Activated T-helper 9 cell treated with anti-CD3 and anti-CD28 coated beads, Interleukin-2, amount 50 U/mL, for 16 hours (primary cell): Measurements from ENCODE around the gene IFT122.

Experiments used
- DNase-seq: peaks from one replicate; pipeline ENCODE4 v3.0.0-alpha.2; 2020; ENCODE audit warnings: low read depth

Gene IFT122

DNA sequence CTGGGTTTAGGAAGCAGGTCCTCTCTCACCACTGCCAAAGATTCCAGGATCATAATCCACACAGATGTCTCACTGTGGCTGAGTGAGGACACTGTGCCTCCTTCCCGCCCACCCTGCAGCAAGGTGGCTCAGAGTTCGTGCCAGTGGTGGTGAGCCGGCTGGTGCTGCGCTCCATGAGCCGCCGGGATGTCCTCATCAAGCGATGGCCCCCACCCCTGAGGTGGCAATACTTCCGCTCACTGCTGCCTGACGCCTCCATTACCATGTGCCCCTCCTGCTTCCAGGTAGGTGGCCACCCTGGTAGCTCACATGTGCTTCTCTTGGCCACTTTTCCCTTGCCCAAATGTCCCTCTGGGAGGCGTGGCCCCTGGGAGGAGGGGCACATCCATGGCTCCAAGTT is 79.4 kb downstream of the IFT122 start:
- no peak for DNase-seq

DNA sequence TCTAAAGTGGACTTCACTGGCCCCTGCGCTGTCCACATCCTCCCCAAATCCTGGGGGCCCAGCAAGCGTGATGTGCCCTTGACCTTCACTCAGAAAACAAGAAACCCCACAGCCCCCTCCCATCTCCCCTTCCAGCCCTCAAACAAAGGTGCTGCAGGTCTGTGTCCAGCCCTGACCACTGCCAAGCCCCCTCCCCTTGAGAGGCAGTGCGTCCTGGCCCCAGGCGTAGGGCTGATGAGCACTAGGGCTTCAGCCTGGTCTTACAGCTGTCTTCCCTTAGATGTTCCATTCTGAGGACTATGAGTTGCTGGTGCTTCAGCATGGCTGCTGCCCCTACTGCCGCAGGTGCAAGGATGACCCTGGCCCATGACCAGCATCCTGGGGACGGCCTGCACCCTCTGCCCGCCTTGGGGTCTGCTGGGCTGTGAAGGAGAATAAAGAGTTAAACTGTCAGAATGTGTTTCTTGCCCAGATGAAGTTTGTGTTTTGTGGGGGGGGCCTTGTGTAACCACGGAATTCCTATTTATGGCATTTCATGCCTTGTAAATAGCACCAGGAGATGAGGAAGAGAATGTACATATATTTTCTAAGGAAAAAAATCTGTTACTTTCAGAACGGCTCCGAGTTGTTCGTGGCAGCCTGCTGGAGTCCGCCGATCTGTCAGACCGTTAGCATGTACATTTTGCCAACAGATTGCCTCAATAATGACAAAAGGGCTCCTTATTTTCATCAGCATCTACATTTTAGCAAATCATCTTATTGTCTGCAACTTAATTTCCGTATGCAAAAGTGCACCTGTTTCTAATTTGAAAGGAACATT is 80.1 kb downstream of the IFT122 start:
- DNase-seq = no peak

DNA sequence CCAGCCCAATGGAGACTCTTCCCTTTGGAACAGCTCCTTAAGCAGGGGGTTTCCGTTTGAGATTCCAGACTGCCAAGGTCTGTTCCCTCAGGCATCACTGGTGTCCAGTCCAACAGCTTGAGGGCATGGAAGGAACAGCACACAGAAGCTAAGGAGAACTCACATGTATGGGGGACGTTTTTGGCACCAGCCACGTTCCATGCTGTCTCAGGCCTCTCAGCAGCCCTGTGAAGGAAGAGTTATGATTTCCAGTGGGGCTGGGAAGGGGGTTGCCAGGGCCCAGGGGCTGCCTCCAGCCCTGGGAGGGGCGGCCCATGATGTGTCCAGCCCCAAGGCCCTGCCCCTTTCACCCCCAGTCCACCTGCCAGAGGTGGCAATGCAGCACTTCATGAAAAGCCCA is 80.9 kb downstream of the IFT122 start:
- no peak for DNase-seq

DNA sequence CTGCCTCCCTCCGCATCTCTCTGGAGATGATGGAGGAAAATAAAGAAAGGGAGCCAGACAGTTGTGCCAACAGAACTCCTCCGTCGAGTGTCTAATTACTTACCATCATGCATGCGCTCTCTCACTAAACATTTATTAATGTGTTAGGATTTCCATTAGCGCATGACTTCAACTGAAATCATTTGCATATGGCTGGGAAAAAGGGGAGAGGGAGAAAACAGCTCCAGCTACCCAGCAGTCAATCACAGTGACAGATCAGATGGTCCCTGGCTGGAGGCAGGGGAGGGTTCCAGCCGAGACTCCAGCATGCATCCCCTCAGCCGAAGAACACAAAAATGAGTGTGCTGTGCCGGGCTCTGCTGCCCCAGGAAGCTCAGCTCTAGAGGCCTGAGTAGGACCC is 81.6 kb downstream of the IFT122 start:
- DNase-seq = no peak

DNA sequence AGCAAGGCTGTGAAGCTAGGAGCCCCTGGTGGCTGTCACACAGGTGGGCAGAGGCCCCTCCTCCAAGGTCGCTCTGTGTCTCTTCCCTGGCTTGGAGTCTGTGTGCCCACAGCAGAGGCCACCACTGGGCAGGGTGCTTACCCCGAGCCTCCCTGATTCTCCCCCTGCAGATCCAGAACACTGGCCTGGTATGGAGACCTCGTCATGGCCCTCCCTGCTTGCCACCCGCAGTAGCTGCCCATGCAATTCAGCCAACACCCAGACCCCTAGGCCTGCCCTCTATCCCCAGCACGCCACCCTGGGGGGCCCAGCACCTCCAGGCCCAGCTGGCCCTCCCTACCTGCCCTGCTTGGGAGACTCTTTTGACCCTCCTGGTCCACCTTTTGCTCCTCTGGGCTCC is 82.9 kb downstream of the IFT122 start:
- DNase-seq = no peak

DNA sequence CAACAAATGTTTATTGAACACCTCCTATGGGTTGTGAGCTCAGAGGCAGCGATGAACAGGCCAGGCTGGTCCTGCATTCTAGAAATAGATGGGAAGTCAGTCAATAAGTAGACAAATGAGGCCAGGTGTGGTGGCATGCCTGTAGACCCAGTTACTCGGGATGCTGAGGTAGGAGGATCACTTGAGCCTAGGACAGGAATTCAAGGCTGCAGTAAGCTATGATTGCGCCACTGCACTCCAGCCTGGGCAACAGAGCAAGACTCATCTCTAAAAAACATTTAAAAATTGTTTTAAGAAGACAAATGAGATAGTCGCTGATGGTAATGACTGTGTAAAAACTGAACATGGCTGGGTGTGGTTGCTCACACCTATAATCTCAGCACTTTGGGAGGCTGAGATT is 84.1 kb downstream of the IFT122 start:
- no peak for DNase-seq

DNA sequence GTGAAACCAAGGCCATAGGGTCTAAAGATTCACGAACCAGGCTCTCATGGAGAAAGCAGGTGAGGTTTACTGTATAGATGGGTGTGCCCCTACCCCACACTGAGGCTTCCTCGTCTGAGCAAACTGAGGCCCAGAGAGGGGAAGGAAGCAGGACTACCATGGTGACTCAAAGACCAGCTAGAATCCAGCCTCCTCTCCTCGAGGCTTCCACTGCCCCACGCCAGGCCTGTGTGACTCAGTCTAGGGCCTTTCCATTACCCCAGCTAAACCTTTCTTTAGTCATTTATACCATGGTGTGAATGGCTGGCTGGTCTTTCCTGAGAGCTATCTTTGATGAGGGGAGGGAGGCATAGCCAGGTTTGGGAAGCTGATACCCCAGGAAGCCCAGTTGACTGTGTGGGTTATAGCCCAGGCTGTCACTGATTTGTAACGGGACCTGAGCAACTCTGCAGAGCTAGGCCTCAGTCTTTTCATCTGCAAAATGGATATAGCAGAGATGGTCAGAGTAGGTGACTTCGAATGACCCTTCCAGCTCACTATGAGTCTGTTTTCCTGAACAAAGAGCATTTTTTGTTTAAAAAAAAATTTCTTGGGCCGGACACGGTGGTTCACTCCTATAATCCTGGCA is 85.4 kb downstream of the IFT122 start:
- DNase-seq = no peak

DNA sequence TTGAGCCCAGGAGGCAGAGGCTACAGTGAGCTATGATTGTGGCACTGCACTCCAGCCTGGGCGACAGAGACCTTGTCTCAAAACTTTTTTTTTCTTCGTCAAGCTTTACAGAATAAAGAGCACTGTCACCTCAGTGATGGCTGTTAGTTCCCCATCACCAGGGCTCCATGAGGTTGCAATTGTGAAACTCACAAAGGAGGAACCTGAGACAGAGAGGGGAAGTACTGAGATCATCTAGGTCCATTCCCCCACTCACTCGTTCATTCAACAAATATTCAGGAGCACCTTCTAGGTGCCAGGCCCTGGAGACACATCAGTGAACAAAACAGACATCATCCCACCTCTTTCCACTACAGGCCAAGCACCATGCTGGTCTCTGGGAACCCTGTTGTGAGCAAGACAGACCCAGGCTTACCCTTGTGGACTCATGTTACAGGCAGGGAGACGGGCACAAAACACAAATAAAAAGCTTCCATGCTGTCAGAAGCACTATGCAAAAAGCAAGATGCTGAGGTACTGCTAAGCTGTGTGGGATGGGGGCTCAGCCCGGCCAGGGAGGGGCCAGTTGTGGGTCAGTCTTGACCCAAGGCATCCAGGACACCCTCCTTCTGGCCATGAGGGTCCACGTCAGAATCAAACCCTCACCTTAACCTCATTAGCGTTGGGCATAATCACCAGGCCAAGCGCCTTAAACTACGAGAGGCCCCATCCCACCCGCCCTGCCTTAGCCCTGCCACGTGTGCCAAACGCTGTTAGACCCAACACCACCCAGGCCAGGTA is 86.3 kb downstream of the IFT122 start:
- no peak for DNase-seq

DNA sequence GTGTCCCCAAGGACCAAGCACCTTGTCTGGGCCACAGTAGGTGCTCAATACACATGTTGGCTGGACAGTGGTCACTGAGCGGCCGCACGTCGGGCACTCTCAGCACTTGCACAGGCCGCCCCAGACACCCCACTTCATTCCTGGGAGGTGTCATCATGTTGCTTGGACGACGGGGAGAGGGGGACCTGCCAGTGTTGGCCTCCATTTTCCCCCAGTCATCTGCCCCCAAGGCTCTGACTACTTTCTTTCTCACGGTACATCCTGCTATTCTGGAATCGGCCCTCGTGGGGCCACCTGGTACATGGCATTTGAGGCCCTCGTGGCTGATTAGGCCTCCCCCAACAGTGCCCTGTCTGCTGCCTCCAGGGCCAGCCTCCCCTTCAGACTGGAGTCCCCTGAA is 87.2 kb downstream of the IFT122 start:
- no peak for DNase-seq

DNA sequence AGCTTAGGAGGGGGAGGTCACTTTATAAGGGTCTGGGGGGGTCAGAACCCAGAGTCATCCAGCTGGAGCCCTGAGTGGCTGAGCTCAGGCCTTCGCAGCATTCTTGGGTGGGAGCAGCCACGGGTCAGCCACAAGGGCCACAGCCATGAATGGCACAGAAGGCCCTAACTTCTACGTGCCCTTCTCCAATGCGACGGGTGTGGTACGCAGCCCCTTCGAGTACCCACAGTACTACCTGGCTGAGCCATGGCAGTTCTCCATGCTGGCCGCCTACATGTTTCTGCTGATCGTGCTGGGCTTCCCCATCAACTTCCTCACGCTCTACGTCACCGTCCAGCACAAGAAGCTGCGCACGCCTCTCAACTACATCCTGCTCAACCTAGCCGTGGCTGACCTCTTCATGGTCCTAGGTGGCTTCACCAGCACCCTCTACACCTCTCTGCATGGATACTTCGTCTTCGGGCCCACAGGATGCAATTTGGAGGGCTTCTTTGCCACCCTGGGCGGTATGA is 88.6 kb downstream of the IFT122 start, which contains the start of gene RHO:
Gene RHO, plus strand, starts transcription at position 51 of the 512 bp plus-strand sequence. Its CDS starts 95 bp downstream, at position 146.
- no peak for DNase-seq

DNA sequence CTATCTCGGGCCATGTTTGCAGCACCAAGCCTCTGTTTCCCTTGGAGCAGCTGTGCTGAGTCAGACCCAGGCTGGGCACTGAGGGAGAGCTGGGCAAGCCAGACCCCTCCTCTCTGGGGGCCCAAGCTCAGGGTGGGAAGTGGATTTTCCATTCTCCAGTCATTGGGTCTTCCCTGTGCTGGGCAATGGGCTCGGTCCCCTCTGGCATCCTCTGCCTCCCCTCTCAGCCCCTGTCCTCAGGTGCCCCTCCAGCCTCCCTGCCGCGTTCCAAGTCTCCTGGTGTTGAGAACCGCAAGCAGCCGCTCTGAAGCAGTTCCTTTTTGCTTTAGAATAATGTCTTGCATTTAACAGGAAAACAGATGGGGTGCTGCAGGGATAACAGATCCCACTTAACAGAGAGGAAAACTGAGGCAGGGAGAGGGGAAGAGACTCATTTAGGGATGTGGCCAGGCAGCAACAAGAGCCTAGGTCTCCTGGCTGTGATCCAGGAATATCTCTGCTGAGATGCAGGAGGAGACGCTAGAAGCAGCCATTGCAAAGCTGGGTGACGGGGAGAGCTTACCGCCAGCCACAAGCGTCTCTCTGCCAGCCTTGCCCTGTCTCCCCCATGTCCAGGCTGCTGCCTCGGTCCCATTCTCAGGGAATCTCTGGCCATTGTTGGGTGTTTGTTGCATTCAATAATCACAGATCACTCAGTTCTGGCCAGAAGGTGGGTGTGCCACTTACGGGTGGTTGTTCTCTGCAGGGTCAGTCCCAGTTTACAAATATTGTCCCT is 89.6 kb downstream of the IFT122 start:
- no peak for DNase-seq

DNA sequence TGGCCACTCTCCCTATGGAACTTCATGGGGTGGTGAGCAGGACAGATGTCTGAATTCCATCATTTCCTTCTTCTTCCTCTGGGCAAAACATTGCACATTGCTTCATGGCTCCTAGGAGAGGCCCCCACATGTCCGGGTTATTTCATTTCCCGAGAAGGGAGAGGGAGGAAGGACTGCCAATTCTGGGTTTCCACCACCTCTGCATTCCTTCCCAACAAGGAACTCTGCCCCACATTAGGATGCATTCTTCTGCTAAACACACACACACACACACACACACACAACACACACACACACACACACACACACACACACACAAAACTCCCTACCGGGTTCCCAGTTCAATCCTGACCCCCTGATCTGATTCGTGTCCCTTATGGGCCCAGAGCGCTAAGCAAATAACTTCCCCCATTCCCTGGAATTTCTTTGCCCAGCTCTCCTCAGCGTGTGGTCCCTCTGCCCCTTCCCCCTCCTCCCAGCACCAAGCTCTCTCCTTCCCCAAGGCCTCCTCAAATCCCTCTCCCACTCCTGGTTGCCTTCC is 90.3 kb downstream of the IFT122 start:
- DNase-seq = no peak

DNA sequence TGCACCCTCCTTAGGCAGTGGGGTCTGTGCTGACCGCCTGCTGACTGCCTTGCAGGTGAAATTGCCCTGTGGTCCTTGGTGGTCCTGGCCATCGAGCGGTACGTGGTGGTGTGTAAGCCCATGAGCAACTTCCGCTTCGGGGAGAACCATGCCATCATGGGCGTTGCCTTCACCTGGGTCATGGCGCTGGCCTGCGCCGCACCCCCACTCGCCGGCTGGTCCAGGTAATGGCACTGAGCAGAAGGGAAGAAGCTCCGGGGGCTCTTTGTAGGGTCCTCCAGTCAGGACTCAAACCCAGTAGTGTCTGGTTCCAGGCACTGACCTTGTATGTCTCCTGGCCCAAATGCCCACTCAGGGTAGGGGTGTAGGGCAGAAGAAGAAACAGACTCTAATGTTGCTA is 90.8 kb downstream of the IFT122 start:
- no peak for DNase-seq

DNA sequence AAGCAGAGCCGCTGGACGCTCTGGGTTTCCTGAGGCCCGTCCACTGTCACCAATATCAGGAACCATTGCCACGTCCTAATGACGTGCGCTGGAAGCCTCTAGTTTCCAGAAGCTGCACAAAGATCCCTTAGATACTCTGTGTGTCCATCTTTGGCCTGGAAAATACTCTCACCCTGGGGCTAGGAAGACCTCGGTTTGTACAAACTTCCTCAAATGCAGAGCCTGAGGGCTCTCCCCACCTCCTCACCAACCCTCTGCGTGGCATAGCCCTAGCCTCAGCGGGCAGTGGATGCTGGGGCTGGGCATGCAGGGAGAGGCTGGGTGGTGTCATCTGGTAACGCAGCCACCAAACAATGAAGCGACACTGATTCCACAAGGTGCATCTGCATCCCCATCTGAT is 91.7 kb downstream of the IFT122 start:
- no peak for DNase-seq

DNA sequence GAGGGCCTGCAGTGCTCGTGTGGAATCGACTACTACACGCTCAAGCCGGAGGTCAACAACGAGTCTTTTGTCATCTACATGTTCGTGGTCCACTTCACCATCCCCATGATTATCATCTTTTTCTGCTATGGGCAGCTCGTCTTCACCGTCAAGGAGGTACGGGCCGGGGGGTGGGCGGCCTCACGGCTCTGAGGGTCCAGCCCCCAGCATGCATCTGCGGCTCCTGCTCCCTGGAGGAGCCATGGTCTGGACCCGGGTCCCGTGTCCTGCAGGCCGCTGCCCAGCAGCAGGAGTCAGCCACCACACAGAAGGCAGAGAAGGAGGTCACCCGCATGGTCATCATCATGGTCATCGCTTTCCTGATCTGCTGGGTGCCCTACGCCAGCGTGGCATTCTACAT is 92.2 kb downstream of the IFT122 start:
- DNase-seq = no peak

DNA sequence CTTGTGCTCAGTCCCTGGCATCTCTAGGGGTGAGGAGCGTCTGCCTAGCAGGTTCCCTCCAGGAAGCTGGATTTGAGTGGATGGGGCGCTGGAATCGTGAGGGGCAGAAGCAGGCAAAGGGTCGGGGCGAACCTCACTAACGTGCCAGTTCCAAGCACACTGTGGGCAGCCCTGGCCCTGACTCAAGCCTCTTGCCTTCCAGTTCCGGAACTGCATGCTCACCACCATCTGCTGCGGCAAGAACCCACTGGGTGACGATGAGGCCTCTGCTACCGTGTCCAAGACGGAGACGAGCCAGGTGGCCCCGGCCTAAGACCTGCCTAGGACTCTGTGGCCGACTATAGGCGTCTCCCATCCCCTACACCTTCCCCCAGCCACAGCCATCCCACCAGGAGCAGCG is 93.4 kb downstream of the IFT122 start:
- no peak for DNase-seq

DNA sequence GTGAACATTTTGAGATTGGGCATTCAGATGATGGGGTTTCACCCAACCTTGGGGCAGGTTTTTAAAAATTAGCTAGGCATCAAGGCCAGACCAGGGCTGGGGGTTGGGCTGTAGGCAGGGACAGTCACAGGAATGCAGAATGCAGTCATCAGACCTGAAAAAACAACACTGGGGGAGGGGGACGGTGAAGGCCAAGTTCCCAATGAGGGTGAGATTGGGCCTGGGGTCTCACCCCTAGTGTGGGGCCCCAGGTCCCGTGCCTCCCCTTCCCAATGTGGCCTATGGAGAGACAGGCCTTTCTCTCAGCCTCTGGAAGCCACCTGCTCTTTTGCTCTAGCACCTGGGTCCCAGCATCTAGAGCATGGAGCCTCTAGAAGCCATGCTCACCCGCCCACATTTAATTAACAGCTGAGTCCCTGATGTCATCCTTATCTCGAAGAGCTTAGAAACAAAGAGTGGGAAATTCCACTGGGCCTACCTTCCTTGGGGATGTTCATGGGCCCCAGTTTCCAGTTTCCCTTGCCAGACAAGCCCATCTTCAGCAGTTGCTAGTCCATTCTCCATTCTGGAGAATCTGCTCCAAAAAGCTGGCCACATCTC is 94.5 kb downstream of the IFT122 start:
- DNase-seq = no peak

DNA sequence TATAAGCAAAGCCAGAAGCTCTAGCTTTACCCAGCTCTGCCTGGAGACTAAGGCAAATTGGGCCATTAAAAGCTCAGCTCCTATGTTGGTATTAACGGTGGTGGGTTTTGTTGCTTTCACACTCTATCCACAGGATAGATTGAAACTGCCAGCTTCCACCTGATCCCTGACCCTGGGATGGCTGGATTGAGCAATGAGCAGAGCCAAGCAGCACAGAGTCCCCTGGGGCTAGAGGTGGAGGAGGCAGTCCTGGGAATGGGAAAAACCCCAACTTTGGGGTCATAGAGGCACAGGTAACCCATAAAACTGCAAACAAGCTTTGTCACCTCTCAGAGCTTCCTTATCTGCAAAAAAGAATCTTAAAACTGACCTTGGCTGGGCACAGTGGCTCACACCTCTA is 95.1 kb downstream of the IFT122 start:
- DNase-seq = no peak

DNA sequence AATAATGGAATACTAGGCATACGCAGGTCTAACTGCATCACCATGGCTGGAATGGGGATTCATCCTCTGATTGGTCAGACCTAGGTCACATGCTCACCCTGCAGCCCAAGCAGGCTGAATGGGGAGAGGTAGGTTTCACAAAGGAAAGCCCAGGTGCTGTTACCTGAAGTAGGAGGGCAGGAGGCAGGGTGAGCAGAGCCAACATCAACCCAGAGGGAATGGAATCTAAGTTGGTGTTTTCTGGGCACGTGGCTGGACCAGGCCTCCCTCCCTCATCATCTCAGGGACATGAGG is 96.3 kb downstream of the IFT122 start:
- DNase-seq = no peak

DNA sequence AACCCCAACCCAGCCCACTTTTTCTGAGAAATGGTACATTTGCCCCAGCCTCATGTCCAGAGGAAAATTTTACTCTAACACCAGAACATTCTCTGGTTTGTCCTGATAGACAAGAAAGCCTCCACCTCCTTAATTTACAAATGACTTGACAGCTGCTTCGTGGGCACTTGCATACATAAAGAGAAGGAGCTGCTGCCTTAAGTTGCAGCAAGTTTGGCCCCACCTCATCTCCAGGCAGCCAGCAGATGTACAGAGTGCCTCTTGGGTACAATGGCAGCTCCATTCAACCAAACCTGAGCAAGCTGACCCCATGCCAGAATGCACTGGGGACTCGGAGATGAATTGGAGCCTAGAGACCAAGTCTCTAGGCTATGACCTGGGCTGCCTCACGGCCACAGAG is 96.8 kb downstream of the IFT122 start:
- no peak for DNase-seq

DNA sequence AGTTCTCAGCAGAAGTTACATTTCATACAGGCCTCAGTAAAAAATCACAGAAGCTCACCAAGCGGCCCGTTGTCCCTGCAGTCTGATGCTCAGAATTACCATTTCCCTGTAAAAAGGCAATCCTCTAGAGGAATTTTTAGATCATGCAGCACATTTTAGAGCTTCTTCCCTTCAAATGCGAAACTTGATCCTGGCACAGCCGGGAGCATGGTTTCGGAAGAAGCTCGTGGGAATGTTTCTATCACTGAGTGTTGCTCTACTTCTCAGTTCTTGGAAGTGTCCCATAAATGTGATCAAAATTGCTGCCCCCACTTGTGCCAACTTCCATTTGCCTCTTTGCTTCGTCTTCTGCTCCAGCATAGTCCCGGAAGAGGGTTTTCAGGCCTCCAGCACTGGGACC is 99.2 kb downstream of the IFT122 start:
- DNase-seq = no peak
